SK-N-SH (cell line): Measurements from ENCODE around the gene DPH6.

ENCODE experiments used
- CTCF ChIP-seq: fragments of 200-600 bp; sonication (generic); IDR thresholded peaks from 2 replicates; pipeline ENCODE4 v1.6.1; 2017; ENCODE audit warnings: antibody characterized with exemption, mild to moderate bottlenecking, moderate library complexity
- GABPA ChIP-seq: IDR thresholded peaks from 2 replicates; pipeline ENCODE4 v1.4.0; 2012; ENCODE audit warnings: low read depth, mild to moderate bottlenecking
- MXI1 ChIP-seq: IDR thresholded peaks from 2 replicates; pipeline ENCODE4 v1.6.1; 2012; ENCODE audit warnings: mild to moderate bottlenecking, low read depth, low read length, improper control_type of control experiment
- TAF1 ChIP-seq: IDR thresholded peaks from 2 replicates; pipeline ENCODE4 v1.6.1; 2012; ENCODE audit warnings: low read depth, mild to moderate bottlenecking, low read length, moderate library complexity, borderline replicate concordance

GRCh38 chr15:35437157-35437556, 108.8 kb downstream of the DPH6 start:
- TF ChIP-seq MXI1 = no peak
- no peak for TF ChIP-seq GABPA
- no peak for TF ChIP-seq TAF1
- TF ChIP-seq CTCF = no peak; the same call in 1 of the 2 replicates
